ENCODE data around the gene INPP5D. TPM values are rescaled to one million over a fixed set of nuclear protein-coding genes. Genes with fewer than 3 reads are reported as not detected.

INPP5D gene
- total and polyA plus RNA-seq, 12 donors: 3.4 to 29.4 (median 14.3) TPM

DNA sequence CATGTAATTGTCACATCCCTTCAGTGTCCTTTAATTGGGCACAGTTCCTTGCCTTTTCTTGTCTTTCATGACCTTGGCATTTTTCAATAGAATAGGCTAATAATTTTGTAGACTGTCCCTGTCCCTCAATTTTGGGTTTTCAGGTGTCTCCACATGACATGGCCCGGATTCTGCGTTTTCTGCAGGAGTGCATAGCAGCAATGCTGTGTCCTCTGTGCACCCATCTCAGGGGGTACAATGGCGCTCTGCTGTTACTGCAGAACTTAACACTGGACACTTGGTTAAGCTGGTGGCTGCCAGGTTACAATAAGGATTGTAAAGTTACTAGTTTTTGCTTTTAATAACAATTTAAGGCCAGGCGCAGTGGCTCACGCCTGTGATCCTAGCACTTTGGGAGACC lies 51.3 kb downstream of the INPP5D start:
- intact Hi-C loops (cut with DNase I): no loop called here
- no peak for TF ChIP-seq POLR2A (IDR thresholded peaks at IDR 0.05)
- TF ChIP-seq CTCF (IDR thresholded peaks at IDR 0.05): no peak
- no peak for DNase-seq
- 90 to 96% (median 91%) methylated on average over 5 of the region's 5 CpGs for WGBS, 4 donors
- H3K27me3 ChIP-seq: no peaks in the 10 kb centered on the region
- no peak overlapping the region for H3K4me3 ChIP-seq
- no peaks in the 10 kb centered on the region for H3K9me3 ChIP-seq (replicated peaks in 1 of 3)
- H3K27ac ChIP-seq: no peak overlapping the region
- H3K36me3 ChIP-seq (replicated peaks in 1 of 2): no peaks in the 10 kb centered on the region
- no peaks in the 10 kb centered on the region for H3K4me1 ChIP-seq (replicated peaks in 1 of 2)

DNA sequence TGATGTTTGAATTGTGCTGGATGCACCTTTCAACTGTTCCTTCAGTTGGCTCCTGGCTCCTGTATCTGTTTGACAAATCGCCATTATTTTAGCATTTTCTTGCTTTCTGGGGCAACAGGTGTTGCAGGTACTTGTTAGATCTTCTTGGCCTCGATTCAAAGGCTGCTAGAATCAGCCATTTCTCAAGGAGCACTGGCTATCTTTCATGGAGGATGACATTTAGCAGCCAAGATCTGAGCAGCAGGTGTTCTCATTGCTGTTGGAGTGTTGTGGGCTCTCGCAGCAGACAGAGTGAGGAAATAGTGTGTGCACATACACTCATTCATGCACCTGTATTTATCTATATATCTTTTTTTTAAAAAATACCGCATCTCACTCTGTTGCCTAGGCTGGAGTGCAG lies 52.2 kb downstream of the INPP5D start:
- Histone ChIP-seq H3K27ac (no peak overlapping the region), H3K27me3 (no peaks in the 10 kb centered on the region), H3K9me3 (replicated peaks in 1 of 3) (no peaks in the 10 kb centered on the region), H3K36me3 (replicated peaks in 1 of 2) (no peaks in the 10 kb centered on the region), H3K4me3 (no peak overlapping the region), H3K4me1 (replicated peaks in 1 of 2) (no peaks in the 10 kb centered on the region)
- TF ChIP-seq CTCF (IDR thresholded peaks at IDR 0.05) (no peak), POLR2A (IDR thresholded peaks at IDR 0.05) (no peak)
- DNase-seq: no peak
- WGBS, 4 donors: 53 to 79% (median 67%) methylated on average over 4 of the region's 4 CpGs
- intact Hi-C loops (cut with DNase I): no loop called here

GRCh38 chr2:233112776-233113452 lies 52.8 kb downstream of the INPP5D start:
- intact Hi-C loops (cut with DNase I): no loop called here
- H3K9me3 ChIP-seq (replicated peaks in 1 of 3): no peaks in the 10 kb centered on the region
- H3K27me3 ChIP-seq: no peaks in the 10 kb centered on the region
- WGBS, 4 donors: 72 to 81% (median 74%) methylated on average over 5 to 6 of the region's 6 CpGs
- TF ChIP-seq POLR2A (IDR thresholded peaks at IDR 0.05) (no peak), CTCF (IDR thresholded peaks at IDR 0.05) (no peak)
- H3K4me1 ChIP-seq (replicated peaks in 1 of 2): no peaks in the 10 kb centered on the region
- no peaks in the 10 kb centered on the region for H3K36me3 ChIP-seq (replicated peaks in 1 of 2)
- H3K27ac ChIP-seq: no peak overlapping the region
- no peak overlapping the region for H3K4me3 ChIP-seq
- DNase-seq: no peak

GRCh38 chr2:233114421-233114861 lies 54.3 kb downstream of the INPP5D start:
- Histone ChIP-seq H3K4me1 (replicated peaks in 1 of 2) (no peaks in the 10 kb centered on the region), H3K4me3 (no peak overlapping the region), H3K27ac (no peak overlapping the region), H3K27me3 (no peaks in the 10 kb centered on the region), H3K36me3 (replicated peaks in 1 of 2) (no peaks in the 10 kb centered on the region), H3K9me3 (replicated peaks in 1 of 3) (no peaks in the 10 kb centered on the region)
- DNase-seq: no peak
- intact Hi-C loops (cut with DNase I): no loop called here
- no peak for TF ChIP-seq POLR2A (IDR thresholded peaks at IDR 0.05)
- 81 to 91% (median 84%) methylated on average over 5 to 11 of the region's 11 CpGs for WGBS, 4 donors

GRCh38 chr2:233115121-233115520 lies 55.0 kb downstream of the INPP5D start:
- H3K4me1 ChIP-seq (replicated peaks in 1 of 2): no peaks in the 10 kb centered on the region
- H3K27ac ChIP-seq: no peak overlapping the region
- no peak for DNase-seq
- intact Hi-C loops (cut with DNase I): no loop called here
- no peaks in the 10 kb centered on the region for H3K27me3 ChIP-seq
- TF ChIP-seq CTCF (IDR thresholded peaks at IDR 0.05) (no peak), POLR2A (IDR thresholded peaks at IDR 0.05) (no peak)
- no peak overlapping the region for H3K4me3 ChIP-seq
- H3K9me3 ChIP-seq (replicated peaks in 1 of 3): no peaks in the 10 kb centered on the region
- 71 to 88% (median 77%) methylated on average over 7 of the region's 7 CpGs for WGBS, 4 donors
- H3K36me3 ChIP-seq (replicated peaks in 1 of 2): no peaks in the 10 kb centered on the region
